Sciatic nerve (tissue), 2 donors: ENCODE results near the gene DLGAP3. TPM values are rescaled to one million over a fixed set of nuclear protein-coding genes. Genes with fewer than 3 reads are reported as not detected.

Source experiments
- ATAC-seq: fragments of 200-7000 bp; cut with Tn5 transposase; one replicate; pipeline ENCODE4 v1.9.1; 2020; ENCODE audit warnings: mild to moderate bottlenecking, moderate library complexity
- DNase-seq: peaks from one replicate; pipeline ENCODE4 v3.0.0-alpha.2; 2020; ENCODE audit warnings: low spot score
- intact Hi-C: fragments of 100-400 bp; cut with DNase I; formaldehyde crosslinking; loops from one replicate; pipeline ENCODE4 v1.14.2; 2022
- total RNA-seq: library from RNA; stranded (reverse); fragmentation: NEBNext Ultra II Directional; extraction: Animal tissue kit (Norgen Biotek cat#: 25700); gene quantifications from one replicate; pipeline ENCODE4 v1.2.1, GENCODE V29; 2021
- donor health status: DM: no; HTN: no; CAD: no.
- donor health status: DM: no; HTN: no; CAD: no.

DLGAP3 gene
- total RNA-seq, 1 donor from 2014 or later, result 0.36 TPM

DNA sequence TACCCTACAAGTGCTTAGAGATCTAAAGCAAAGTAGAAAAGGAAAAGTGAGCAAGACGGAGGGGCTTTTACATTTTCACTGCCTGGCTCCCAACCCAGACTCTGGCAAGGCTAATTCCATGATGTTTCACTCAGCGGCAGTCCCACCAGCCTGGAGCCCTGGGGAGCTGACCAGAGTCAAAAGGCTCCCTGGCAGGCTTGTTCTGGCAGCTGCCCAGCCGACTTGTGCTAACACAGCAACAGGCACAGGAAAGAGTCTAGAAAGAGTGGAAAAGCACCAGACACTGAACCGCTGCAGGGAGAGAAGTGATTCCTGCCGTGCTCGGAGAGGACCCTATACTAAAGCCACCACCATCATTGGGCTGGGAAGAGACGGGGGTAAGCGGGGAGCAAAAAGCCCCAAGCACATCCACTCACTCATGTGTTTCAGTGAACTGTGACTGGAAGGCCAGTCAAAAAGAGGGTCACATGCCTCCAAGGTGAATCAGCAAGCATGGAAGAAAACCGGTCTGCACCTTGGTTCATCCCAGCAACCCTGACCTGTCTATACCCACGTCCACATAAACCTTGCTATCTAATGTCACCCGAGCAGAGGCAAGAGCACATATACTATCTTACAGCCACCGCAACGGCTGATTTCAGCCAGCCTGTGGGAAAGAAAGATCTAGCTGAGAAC lies 77.9 kb downstream of the DLGAP3 start:
- no peak for ATAC-seq
- no peak for DNase-seq
- intact Hi-C loops, result no loop called here

DNA sequence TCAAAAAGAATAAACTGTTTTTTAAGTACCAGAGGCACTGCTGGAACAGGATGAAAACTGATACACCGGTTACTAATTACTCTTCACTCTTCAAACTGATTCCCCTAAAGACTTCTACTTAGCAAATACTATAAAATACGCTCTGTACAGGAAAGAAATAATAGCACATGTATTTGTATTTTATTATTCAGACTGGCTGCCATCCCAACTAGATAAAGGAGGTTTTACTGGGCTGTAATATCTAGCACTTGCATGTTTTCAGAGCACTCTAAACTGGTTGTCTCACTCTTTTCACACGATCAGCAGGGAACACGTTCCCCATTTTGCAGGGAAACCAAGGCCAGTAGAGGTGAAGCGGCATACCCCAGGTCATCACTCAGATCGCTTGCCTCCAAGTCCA lies 79.1 kb downstream of the DLGAP3 start:
- intact Hi-C loops, result no loop called here
- DNase-seq (no peak), ATAC-seq (no peak)

DNA sequence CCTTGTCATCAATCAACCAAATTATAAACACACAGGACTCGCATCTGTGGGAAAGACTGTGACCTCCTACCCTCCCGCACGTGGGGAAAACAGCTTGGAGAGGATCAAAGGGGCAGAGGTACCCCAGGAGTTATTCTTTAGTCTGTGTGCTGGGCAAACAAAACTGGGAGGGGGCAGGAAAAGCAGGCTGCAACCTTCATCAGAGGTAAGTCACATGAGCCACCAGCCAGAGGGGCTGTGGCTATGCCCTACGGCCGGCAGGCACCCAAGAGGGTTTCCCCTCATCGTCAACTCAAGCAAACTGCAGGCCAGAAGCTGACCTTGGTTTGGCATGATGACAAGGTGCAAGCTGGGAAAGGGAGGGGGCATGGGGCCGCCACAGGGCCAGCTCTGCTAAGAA lies 82.4 kb downstream of the DLGAP3 start:
- ATAC-seq, result no peak
- intact Hi-C loops, result no loop called here
- no peak for DNase-seq

DNA sequence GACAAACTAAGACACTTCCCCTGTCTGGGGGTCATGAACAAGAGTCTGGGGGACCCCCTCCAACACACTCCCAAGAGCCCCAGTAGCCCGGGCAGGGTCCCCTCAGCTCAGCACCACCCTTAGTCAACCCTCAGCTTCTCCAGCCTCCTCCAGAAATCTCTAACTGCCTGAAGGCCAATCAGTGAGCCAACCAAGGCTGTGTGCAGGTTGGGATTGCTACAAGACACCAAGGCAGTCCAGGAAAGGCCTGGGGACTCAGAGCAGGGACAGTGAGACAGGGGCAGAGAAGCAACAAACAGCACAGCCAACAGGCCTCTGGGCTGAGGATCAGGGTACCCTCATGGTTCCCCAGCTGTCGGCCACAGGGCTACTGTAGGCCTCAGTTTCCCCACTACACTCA lies 83.2 kb downstream of the DLGAP3 start:
- ATAC-seq (no peak), DNase-seq (no peak)
- intact Hi-C loops, result no loop called here

DNA sequence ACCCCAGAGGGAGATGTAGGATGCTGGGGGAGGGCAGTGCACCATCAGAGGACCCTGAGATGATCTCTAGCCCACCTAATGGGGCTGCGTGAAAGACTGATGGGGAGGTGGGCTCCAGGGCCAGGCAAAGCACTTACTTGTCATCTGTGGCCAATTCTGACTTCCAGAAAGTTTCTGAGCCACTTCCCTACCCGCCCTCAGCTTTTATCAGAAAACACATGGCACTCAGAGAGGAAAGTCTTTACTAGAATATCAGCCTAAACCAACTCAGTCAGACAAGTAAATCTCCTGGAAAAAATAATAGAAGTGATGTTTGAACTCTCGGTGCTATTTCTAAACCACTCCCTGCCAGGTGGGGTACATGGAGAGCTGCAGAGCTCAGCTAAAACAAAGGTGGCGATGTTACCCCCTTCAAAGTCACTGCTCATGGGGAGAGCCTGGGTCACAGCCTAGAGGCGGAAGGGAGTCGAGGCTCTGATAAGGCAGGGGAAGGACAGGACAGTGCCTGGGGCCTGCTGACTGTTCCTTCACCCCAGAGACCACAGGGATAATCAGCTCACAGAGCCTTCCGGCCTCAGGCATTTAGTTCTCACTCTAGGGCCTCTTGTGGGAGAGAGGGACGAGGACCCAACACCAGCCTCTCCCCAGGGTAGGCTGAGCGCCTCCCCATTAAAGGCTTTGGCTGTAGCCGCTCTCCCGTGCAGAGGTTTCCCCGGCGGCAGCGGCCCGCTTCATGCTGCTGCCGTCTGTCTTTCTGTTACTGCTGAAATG lies 84.1 kb downstream of the DLGAP3 start:
- ATAC-seq, result no peak
- DNase-seq, result no peak
- intact Hi-C loops, result no loop called here

DNA sequence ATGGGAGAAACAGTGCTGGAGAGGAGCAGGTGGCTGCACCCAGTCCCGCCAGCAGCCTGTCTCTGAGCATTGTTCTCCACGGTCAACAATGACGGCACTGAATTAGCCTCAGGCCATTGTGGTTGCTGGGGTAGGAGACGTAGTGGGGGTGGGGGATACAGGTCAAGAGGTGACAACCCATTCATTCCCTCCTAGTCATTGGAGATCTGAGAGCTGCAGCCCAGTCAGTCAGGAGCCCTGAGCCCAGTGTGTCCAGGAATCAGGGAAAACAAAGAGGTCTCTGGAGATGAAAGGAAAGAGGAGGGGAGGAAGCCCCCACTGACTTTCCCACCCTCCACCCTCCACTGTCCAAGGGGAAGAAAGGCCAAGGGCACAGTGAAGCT lies 85.2 kb downstream of the DLGAP3 start:
- no peak for ATAC-seq

DNA sequence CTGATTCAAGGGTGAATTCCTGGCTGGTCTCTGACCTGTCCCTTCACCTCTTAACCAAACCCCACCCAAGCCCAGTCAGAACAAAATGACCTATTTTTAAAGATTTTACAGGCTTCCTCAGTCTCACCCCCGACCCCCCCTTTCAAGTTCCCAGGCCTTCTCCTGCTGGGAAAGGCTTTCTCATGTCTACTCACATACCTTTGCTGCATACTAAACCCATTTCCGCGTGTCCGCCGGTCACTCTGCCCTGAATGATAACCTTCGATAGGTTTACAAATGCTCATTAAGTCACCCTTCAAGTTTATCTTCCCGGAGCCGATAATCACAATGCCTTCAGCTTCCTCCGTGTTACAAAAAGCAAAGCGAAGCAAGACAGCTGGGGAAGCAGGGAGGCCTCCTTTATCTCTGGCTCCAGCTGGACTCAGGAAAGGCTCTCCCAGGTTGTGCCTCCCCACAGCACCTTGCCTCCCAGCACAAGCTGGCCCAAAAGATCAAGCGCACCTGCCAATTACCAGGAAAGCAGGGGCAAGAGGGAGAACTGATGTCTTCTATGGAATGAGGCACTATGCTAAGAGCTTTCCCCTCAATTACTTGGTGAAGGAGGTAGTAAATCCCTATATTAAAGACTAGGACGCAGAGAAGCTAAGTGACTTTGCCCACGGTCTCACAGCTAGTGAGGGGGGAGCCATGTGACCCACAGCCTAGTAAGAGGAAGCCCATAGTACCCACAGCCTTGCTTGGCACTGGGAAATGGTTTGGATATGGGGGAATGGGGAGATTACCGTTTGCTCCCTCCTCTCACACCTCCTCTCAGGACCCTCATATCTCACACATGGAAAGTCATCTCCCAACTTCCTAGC lies 85.8 kb downstream of the DLGAP3 start:
- no peak for DNase-seq
- no peak for ATAC-seq
- intact Hi-C loops, result no loop called here

More for the DNA sequence above, 85.2 kb downstream of the DLGAP3 start:
- no peak for DNase-seq
- intact Hi-C loops, result no loop called here

DNA sequence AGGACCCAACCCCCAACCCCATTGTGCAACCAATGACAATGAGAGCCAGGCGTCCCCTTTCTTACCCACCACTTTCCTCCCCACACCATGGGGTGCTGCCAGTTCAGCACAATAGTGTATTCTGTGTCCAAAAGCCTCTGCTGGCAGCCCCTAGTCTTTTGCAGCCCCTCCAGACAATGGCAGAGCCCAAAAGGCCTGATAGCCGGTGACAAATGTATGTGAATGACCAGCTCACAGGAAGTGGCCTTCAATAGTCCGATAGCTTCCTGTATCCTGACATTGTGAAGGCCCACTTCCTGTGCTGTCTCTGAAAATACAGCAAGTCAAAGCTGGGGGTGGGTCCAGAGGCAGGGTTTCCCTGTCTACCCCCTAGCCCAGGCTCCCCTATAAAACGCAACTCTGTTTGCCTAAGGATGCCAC lies 86.5 kb downstream of the DLGAP3 start:
- DNase-seq, result no peak
- no peak for ATAC-seq
- intact Hi-C loops, result no loop called here

DNA sequence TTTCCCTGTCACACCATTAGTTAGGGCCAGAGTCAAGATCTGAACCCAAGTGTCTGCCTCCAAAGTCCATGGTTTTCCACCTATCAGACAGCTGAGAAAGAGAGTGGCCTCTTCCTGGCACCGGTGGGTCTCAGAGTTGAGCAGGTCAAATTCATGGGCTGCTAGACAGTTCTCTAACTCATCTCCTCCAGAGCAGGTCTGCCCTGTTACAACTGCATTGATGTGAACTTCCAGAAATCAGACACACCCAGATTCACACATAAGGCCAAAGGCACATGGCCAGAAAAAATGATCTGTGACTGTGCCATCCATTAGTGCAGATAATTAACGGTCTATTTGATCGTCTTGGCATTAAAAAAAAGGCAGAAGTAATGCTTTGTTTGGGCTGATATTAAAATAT lies 87.4 kb downstream of the DLGAP3 start:
- no peak for ATAC-seq

DNA sequence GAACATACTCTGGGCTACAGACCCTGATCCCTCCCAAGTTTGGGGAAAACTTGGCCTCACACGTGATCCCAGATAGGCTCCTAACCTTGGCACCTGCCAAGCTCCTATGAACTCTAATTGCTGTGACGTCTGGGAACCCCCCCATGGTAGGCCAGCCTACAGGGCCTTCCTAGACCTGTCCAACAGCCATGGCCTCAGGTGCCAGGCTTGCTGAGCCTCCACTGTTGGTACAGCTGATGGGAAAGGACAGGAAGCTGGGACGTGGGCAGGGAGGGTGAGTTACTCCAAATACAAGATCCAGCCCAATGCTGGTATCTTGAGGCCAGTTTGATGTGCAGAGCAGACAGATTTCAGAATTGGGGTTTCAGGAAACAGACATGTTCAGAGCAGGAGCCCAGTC lies 89.0 kb downstream of the DLGAP3 start:
- no peak for DNase-seq
- intact Hi-C loops, result no loop called here
- ATAC-seq, result no peak

More for the DNA sequence above, 87.4 kb downstream of the DLGAP3 start:
- DNase-seq, result no peak
- intact Hi-C loops, result no loop called here

DNA sequence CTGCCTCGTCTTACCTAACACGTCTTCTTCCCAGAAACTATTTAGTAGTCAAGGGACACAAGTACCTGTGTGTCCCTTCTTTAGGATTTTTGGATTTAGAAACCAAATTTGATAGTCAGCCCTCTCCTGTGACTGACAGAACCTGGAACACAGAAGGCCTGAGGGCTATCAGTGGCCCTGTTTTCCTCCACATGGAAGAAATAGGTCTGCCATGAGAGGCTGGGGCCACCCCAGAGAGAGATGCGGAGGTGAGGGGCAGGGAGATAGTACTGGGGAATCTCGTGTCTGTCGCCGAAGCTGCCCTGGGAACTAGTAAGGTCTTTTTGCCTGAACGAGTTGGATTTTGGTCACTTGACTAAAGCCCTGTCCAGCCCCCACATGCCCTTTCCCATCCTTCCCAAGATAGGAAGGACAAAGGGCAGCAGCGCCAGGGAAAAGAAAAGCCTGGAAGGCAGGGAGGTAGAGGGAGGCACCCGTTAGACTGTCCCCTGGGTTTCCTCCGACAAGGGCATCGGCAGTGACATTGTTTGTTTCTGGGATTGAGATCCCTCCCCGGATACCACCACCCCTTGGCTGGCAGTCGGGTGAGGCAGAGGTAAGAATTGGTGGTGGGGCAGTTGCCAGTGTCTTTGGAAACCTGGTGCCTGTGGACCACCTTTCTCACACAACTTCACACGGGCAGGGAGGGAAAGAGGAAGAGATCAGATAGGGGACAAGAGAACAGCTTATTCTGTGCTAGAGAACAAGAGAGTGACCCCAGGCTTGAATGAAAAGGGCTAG lies 89.7 kb downstream of the DLGAP3 start:
- intact Hi-C loops, result no loop called here
- DNase-seq (no peak), ATAC-seq (no peak)

DNA sequence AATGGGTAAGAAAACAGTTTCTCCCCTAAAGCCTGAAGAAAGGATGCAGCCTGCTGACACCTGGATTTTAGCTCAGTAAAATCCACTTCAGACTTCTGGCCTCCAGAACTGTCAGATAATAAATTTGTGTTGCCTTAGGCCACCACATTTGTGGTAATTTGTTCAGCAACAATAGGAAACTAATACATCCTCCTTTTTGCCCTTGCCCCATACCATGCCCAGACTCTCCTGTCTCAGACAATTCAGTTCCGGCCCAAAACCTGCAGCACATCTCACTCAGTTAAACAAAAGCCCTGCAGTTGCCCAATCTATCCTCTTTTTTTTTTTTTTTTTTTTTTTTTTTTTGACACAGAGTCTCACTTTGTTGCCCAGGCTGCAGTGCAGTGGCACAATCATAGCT lies 95.7 kb downstream of the DLGAP3 start:
- intact Hi-C loops, result no loop called here
- ATAC-seq, result no peak
- no peak for DNase-seq

DNA sequence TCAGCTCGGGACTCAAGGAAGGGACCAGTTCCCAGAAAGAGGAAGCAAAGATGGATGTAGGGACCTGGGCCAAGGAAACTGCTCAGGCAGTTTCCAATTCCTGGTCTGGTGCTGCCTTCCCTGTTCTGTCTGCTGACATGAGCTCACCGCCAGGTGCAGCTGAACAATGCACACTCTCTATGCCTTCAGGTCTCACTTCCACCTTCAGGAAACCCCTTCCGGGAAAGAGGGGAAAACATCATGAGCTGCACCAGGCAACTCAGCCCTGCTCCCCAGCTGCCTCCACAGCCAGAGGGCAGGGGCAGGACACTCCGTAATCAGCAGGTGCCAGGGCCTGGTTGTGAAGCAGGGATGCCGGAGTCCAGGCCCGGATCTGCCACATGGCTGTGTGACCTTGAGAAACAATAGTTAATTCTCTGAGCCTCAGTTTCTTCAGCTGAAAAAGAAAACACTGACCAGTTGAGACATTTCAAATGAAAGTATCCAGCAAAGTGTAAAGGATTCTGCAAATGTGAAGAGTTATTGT lies 97.7 kb downstream of the DLGAP3 start:
- no peak for DNase-seq
- intact Hi-C loops, result no loop called here
- ATAC-seq, result no peak

DNA sequence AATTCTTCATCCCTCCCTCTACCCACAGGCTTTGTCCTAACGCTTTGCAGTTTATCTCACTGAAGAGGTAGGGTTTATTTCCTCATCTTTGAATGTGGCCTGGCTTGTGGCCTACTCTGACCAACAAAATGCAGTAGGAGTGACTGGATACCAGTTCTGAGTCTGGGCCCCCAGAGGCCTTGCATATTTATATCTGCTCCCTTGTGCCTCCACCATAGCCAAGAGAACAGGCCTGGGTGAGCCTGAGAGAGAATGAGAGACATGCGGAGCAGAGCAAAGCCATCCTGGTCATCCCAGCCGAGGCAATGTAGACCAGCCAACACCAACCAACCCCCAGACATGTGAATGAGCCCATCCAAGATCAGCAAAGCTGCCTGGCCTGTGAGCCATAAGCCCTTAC lies 100.2 kb downstream of the DLGAP3 start:
- intact Hi-C loops, result no loop called here
- ATAC-seq, result no peak
- no peak for DNase-seq

DNA sequence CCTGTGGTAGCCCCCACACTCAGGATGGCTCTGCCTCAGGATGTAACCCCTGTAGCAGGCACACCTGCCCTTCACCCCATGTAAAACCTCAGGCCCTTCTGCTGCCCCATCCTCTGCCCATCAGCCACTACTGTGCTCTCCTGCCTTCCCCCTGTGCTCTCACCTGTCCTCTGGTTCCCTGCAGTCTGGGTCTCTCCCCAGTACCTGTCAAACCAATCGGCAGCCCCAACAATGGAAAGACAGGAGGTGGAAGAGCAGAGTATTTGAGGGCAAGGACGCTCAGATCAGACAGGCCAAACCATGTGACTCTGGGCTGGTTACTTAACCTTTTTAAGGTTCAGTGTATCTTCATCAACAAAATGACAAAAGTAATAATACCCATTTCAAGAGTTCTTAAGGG lies 100.8 kb downstream of the DLGAP3 start:
- ATAC-seq, result no peak
- DNase-seq, result no peak
- intact Hi-C loops, result no loop called here

DNA sequence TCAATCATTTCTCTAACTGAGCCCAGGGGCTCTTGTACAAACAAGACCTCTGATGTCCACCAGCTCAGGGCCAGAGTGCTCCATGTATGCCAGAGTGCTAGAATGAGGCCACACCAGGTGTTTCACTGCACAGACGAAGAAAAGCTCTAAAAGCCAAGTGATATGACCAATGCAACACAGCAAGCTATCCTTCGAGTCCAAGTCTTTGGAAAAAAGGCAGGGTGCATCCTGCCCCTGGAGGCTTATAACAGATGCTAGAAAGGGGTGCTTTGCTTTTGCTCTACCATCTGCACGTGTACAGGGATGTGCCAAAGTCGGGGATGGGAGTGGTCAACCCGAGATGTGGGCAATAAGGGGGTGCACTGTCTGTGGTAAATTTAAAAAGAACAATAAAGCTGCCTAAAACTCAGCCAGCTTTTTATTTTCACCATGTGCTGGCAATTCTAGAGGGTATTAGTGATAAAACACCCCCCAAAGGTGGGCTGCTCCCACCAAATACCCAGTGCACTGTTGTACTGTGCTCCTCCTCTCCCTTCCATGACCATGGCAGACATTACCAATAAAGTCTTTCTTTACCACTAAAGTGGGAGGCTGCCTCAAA lies 102.0 kb downstream of the DLGAP3 start:
- no peak for DNase-seq
- no peak for ATAC-seq
- intact Hi-C loops, result no loop called here

DNA sequence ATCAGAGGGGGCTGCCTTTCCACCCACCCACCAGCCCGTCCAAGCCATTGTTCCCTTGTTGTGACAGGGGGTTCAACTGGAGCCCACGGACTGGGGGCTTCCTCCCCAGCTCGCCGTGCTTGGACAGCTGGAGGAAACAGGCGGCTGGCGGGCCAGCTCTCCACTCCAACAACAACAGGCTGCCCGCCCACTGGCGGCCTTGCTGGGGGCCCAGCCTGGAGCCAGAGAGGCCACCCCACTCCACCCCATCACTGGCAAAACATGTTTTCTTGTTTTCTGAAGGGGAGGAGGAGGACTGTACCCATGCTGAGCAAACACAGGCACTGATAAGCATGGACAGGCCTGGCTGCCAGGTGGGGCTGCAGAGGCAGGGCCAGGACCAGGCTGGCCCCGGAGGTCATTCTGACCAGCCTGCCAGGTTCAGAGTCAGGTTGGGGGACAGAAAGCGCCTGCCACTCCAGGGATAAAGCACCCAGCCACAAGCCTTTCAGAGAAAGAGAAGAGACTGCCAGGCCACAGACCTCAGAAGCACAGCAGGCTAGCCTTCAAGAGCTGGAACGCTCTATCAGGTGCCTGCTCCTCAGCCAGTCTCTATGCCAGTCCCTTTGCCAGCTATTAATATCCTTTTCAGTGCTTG lies 103.9 kb downstream of the DLGAP3 start:
- ATAC-seq (no peak), DNase-seq (no peak)
- intact Hi-C loops, result loop anchor here (2.0 kb wide), 1 partner anchor 67 kb away; no protein-coding TSS in a partner anchor
